Liver (tissue), 3 donors: ENCODE data around the gene TAF15.

Experiments
- RAD21 ChIP-seq, 2 donors: IDR thresholded peaks; 2 replicates each; pipeline ENCODE4 v1.6.1; 2016; ENCODE audit warnings: antibody characterized with exemption in 2 of 2, mild to moderate bottlenecking in 2 of 2
- TF ChIP-seq, protein P1 (sequence below): fragments of 150-350 bp; IDR thresholded peaks from 2 replicates; pipeline ENCODE4 v1.5.1; 2017; ENCODE audit warnings: improper control_type of control experiment, low read depth, low read length; ENCODE audit not compliant: missing input control
- donor health status: healthy.
- donor health status: healthy.

DNA sequence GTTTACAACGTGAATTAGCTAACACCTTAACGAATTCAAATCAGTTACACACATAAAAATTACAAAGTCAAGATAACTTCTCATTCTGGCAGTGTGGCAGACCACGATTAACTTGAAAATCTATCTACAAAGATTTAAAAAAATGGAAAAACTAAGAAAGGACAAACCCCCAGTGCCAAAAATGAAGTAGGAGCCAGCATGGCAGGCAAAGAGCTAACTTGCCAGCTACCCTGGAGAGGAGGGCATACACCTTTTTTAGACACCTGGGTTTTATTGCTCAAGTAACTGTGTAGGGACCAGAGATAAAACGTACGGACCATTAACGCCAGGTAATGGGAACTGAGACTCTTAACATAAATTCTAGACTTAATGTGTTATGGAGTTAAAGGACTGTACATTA, 2.5 kb downstream of the TAF15 start:
- TF ChIP-seq, protein P1, sequence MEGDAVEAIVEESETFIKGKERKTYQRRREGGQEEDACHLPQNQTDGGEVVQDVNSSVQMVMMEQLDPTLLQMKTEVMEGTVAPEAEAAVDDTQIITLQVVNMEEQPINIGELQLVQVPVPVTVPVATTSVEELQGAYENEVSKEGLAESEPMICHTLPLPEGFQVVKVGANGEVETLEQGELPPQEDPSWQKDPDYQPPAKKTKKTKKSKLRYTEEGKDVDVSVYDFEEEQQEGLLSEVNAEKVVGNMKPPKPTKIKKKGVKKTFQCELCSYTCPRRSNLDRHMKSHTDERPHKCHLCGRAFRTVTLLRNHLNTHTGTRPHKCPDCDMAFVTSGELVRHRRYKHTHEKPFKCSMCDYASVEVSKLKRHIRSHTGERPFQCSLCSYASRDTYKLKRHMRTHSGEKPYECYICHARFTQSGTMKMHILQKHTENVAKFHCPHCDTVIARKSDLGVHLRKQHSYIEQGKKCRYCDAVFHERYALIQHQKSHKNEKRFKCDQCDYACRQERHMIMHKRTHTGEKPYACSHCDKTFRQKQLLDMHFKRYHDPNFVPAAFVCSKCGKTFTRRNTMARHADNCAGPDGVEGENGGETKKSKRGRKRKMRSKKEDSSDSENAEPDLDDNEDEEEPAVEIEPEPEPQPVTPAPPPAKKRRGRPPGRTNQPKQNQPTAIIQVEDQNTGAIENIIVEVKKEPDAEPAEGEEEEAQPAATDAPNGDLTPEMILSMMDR = no peak
- TF ChIP-seq RAD21 (IDR thresholded peaks at IDR 0.05) = no peak
